ENCODE results near the gene EIF2AK2. TPM values are rescaled to one million over a fixed set of nuclear protein-coding genes. Genes with fewer than 3 reads are reported as not detected.

Gene EIF2AK2
- polyA plus RNA-seq, 4 donors, result 29.5 to 39.7 (median 38.1) TPM

GRCh38 chr2:37105150-37105549 lies 51.6 kb downstream of the EIF2AK2 start:
- no peak for DNase-seq (ENCODE audit: low read depth in 4 of 4, low spot score in 3 of 4)

- DNase-seq (ENCODE audit: low read depth in 4 of 4, low spot score in 3 of 4), result no peak
These were observed 52.6 kb downstream of the EIF2AK2 start for GRCh38 chr2:37104178-37104577.

GRCh38 chr2:37102588-37102987 lies 54.2 kb downstream of the EIF2AK2 start:
- DNase-seq (ENCODE audit: low read depth in 4 of 4, low spot score in 3 of 4), result no peak

GRCh38 chr2:37100054-37100453 lies 56.7 kb downstream of the EIF2AK2 start:
- DNase-seq (ENCODE audit: low read depth in 4 of 4, low spot score in 3 of 4), result no peak

GRCh38 chr2:37098416-37099118 lies 58.2 kb downstream of the EIF2AK2 start:
- no peak for DNase-seq (ENCODE audit: low read depth in 4 of 4, low spot score in 3 of 4)

- DNase-seq (ENCODE audit: low read depth in 4 of 4, low spot score in 3 of 4), result no peak
These were observed 60.2 kb downstream of the EIF2AK2 start for GRCh38 chr2:37096568-37096967.

GRCh38 chr2:37091873-37092272 lies 64.9 kb downstream of the EIF2AK2 start:
- DNase-seq (ENCODE audit: low read depth in 4 of 4, low spot score in 3 of 4), result no peak

GRCh38 chr2:37090019-37090477 lies 66.7 kb downstream of the EIF2AK2 start:
- no peak for DNase-seq (ENCODE audit: low read depth in 4 of 4, low spot score in 3 of 4)

- no peak for DNase-seq (ENCODE audit: low read depth in 4 of 4, low spot score in 3 of 4)
These were observed 71.0 kb downstream of the EIF2AK2 start for GRCh38 chr2:37085731-37086147.

GRCh38 chr2:37084797-37085196 lies 72.0 kb downstream of the EIF2AK2 start:
- DNase-seq (ENCODE audit: low read depth in 4 of 4, low spot score in 3 of 4), result no peak

GRCh38 chr2:37083873-37084794 lies 72.6 kb downstream of the EIF2AK2 start, which contains the start of the genes GPATCH11 and HEATR5B:
Gene GPATCH11, plus strand, starts transcription at chr2:37084518. Its CDS starts 3,864 bp downstream, at chr2:37088382.
Gene HEATR5B, minus strand, starts transcription at chr2:37084372. Its CDS starts 958 bp downstream, at chr2:37083414.
- peak; percentile 94 to 97 (median 96) for DNase-seq (ENCODE audit: low read depth in 4 of 4, low spot score in 3 of 4)

- DNase-seq (ENCODE audit: low read depth in 4 of 4, low spot score in 3 of 4), result no peak
These were observed 76.1 kb downstream of the EIF2AK2 start for GRCh38 chr2:37080689-37081088.

- no peak for DNase-seq (ENCODE audit: low read depth in 4 of 4, low spot score in 3 of 4)
These were observed 76.5 kb downstream of the EIF2AK2 start for GRCh38 chr2:37080266-37080665.

- no peak for DNase-seq (ENCODE audit: low read depth in 4 of 4, low spot score in 3 of 4)
These were observed 85.8 kb downstream of the EIF2AK2 start for GRCh38 chr2:37070931-37071330.

- no peak for DNase-seq (ENCODE audit: low read depth in 4 of 4, low spot score in 3 of 4)
These were observed 88.1 kb downstream of the EIF2AK2 start for GRCh38 chr2:37068686-37069085.

GRCh38 chr2:37061776-37062175 lies 95.0 kb downstream of the EIF2AK2 start:
- DNase-seq (ENCODE audit: low read depth in 4 of 4, low spot score in 3 of 4), result no peak

- no peak for DNase-seq (ENCODE audit: low read depth in 4 of 4, low spot score in 3 of 4)
These were observed 95.6 kb downstream of the EIF2AK2 start for GRCh38 chr2:37061013-37061711.

GRCh38 chr2:37060446-37060845 lies 96.3 kb downstream of the EIF2AK2 start:
- DNase-seq (ENCODE audit: low read depth in 4 of 4, low spot score in 3 of 4), result no peak

- DNase-seq (ENCODE audit: low read depth in 4 of 4, low spot score in 3 of 4), result no peak
These were observed 96.9 kb downstream of the EIF2AK2 start for GRCh38 chr2:37059841-37060240.

GRCh38 chr2:37052600-37053332 lies 104.0 kb downstream of the EIF2AK2 start:
- DNase-seq (ENCODE audit: low read depth in 4 of 4, low spot score in 3 of 4), result no peak

All from right renal pelvis (tissue), 4 donors.